HK-2 (cell line): ENCODE data around the gene FIG4.
"Not testable (repeated sequence)": the region's sequence is repeated elsewhere in the genome, so short reads cannot be mapped to it uniquely, and the experiment has no call there.

Experiments
- DNase-seq: peaks from one replicate; pipeline ENCODE4 v3.0.0-alpha.2; 2018; ENCODE audit not compliant: unreplicated experiment

FIG4 gene

DNA sequence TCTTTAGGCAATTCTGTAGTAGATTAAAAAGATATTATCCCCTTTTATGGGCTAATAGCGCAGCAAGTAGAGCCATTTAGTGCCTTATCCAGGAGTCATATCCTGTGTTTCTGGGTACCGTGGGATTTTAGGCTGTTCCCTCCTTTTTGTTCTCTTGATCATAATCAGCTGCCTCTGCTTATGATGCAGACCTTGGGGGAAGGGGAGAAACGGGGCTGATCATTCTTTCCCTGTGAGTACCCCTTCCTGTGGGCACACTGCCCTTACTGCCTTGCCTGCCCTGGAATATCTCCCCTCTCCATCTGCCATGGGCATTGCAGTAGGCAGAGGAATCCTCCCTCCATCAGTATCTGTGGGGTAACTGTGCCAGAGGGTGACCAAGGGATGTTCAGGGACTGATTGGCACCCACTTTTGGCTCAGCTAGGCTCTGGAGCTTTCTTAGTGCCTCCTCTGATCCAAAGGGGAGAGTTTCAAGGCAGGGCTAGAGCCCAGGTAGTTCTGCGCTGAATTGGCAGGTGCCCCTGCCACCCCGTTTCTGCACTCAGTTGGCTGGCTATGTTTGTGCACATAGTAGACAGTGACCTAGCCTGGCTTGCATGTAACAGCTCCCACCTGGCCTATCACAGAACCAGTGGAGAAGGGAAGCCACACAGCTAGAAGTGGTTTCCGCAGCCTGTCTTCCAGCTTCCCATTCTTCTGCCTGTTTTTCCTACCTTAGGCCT is 103.3 kb downstream of the FIG4 start:
- DNase-seq = no peak

DNA sequence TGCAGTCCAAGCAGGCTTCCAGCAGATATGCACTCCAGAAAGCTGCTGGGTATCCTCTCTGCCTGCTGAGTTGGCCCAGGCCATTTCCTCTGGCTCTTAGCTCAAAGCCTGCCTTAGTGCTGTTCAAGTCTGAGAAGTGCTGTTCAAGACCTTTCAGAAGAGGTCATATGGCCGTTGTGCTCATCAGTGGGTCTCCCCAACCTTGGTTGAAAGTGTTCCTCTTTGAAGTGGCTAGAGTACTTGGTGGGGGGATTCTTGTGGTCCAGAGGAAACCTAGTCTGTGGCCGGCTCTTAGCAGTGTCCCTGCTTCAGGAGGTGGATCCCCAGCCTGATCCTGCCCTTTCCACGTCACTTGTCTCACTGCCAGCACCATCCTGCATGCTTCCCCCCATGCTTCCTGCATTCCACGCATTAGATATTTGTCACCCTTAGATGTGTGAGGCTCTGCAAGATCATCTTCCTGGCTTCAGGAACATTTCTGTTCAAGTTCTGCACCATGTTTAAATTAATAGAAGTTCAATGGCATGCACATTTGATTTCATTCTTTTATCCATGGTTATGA is 105.0 kb downstream of the FIG4 start:
- DNase-seq = no peak

- DNase-seq = no peak
Measured at GRCh38 chr6:109799129-109799528, 108.0 kb downstream of the FIG4 start.

- no peak for DNase-seq
Measured at GRCh38 chr6:109799664-109800063, 108.6 kb downstream of the FIG4 start.

- DNase-seq = no peak
Measured at GRCh38 chr6:109800771-109801170, 109.7 kb downstream of the FIG4 start.

GRCh38 chr6:109801794-109802193 is 110.7 kb downstream of the FIG4 start:
- no peak for DNase-seq

- DNase-seq = no peak
Measured at GRCh38 chr6:109804020-109804419, 112.9 kb downstream of the FIG4 start.

GRCh38 chr6:109807881-109808280 is 116.8 kb downstream of the FIG4 start:
- no peak for DNase-seq

GRCh38 chr6:109808837-109809236 is 117.7 kb downstream of the FIG4 start:
- DNase-seq = no peak

DNA sequence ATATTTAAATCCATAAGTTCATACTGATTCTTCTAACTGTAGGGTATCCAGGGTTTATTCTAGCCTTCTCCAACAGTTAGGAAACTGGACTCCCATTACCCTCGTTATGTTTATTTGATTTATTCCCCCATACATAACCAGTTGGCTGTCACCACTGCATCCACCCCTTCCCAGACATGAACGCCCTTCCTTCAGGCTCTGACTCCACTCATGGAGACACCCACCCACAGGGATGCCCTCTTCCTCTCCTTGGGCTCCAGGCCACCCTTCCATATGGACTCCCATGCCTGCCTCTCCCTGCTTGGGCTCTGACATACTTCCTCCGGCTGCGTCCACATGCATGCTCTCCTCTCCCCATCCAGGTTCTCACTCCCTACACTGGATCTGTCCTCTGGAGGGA is 124.0 kb downstream of the FIG4 start:
- no peak for DNase-seq

DNA sequence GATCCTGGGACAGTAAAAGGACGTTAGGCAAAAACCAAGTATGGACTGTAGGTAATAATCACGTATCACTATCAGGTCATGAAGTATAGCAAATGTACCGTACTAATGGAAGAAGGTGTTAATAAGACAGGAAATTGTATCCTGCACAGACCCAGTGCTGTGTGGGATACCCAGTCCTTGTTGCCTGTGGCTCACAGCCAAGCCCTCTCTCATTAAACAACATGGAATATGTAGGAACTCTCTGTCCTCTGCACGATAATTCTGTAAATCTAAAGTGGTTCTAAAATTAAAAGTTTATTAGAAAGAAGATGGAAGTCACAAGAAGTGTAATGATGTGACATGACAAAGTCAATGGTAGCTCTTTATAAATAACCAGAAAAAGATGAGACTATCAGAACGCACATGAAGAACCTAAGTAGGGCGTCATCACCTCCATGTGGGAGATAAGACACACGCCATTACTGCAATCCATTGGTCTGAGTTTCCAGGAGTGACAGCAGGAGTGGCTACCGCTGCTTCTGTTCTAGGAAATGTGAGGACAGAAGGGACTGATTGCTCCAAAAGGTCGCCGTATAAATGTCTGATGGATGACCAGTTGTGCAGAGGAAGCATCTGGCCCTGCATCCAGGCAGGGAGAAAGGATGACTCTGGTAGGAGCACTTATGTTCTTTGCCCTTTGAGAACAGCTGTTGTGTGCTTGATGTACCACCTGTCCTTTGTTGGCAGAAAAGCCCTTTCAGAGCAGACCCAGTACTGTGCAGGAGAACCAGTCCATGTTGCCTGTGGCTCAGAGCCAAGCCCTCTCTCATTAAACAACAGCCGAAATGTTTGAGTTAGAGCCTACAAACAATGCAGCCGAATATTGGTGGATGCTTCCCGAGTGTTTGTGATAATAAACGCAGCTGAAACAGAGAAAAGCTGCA is 125.6 kb downstream of the FIG4 start:
- no peak for DNase-seq

GRCh38 chr6:109820706-109821350 is 129.7 kb downstream of the FIG4 start:
- no peak for DNase-seq

DNA sequence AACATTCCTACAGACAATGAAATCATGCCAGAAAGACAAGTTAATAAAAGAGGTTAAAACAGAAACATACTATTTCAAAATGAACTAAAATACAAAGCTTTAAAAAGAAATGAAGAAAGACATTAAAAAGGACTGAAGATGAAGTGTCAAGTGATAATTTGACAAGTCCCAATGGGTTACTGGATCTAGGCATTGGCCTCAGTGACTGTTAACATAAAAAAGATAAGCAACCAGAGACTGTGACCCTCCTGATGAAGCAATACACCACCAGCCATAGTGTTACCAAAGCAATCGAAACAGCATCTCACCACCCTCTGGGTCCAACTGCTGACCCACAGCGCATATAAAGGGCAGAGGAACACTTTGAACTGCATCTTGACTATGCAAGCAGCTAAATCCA is 130.3 kb downstream of the FIG4 start:
- no peak for DNase-seq

GRCh38 chr6:109824105-109824504 is 133.0 kb downstream of the FIG4 start:
- no peak for DNase-seq

GRCh38 chr6:109826551-109826950 is 135.5 kb downstream of the FIG4 start:
- DNase-seq = no peak

DNA sequence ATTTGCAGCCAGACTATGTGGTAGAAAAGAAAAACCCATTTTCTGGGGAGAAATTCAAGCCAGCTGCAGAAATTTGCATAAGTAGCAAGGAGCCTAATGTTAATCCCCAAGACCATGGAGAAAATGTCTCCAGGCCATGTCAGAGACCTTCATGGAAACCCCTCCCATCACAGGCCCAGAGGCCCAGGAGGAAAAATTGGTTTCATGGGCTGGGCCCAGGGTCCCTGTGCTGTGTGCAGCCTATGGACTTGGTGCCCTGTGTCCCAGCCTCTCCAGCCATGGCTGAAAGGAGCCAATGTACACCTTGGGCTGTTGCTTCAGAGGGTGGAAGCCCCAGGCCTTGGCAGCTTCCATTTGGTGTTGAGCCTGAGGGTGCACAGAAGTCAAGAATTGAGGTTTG is 140.3 kb downstream of the FIG4 start:
- not testable (repeated sequence) for DNase-seq

DNA sequence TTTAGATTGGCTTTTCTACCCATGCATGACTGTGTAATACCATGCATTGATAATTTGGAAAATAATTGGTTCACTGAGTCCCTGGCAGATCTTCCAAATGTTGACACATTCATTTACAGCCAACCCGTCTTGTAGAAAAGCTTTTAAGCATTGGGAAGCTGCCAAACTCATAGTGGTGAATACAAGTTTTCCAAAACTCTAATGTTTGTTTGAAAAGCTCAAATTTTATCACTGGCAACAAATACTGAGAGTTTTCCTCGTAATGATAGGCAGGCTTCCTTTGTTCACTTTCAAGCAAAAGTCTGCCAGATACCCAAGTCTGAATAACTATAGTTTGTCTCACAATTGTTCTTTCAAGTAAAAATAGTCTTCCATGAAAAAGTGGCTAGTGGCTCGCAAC is 143.0 kb downstream of the FIG4 start:
- DNase-seq = no peak

DNA sequence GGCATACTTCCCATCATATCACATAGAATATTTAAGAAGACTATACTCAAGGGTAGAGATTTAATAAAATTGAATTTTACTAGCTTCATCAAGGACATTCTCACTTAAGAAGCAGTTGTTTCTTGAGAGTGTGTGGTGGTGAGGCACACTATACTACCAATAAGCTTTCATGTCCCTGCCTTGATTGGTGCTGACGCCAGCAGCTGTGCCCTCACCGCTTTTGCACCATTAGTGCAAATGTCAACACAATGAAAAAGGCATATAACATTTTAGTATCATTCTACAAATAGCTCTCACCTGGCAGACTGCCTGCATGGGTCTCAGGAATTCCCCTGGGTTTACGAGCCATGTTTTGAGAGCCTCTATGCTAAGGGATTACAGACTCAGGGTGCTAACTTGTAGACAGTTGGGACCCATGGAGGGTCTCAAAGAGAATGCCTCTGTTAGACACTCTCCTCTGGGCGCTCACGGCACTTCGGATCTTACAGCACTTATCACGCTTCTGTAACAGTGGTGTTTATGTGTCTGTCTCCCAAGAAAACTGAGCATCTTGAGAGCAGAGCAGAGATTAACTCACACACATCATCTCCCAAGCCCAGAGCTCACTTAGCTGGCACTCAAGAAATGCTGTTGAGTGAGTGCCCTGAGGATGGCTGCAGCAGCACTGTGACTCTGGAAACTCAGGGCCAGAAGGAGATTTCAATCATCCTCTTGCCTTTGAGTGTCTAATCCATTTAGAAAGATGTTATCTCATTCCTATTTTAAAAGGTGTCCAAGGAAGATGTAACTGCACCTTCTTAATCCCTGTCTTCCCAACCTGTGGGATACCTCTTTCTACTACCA is 143.7 kb downstream of the FIG4 start:
- no peak for DNase-seq

DNA sequence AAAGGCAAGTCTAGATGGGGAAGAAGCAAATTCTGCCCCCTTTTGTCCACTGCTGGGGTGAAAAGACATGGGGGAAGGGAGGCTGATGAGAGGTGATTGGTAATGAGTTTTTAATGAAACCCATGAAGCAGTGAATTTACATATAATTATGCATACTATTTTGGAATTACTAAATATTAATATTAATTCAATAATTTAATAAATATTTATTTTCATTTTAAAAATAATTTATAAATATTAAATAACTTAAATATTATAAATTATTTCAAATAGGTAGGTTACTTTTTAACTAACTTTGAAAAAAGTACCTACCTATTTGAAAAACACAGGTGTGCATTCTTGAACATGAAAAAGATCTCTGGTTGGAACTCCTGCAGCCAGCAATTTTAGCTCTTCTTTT is 148.9 kb downstream of the FIG4 start:
- no peak for DNase-seq

DNA sequence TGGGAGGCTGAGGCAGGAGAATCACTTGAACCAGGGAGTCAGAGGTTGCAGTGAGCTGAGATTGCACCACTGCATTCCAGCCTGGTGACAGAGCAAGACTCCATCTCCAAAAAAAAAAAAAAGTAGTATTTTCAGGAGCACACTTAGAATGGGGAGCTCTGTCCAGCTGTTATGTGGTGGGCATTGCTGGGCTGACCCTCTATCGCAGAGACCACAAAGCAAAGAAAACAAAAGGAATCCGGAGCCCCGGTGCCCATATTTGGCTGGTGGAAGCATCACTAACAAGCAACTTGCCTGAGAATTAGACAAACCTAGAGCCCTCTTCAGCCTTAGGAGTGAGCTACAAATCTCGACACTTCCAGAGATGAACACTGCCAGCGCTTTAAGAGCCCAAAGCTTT is 149.7 kb downstream of the FIG4 start:
- DNase-seq = no peak

DNA sequence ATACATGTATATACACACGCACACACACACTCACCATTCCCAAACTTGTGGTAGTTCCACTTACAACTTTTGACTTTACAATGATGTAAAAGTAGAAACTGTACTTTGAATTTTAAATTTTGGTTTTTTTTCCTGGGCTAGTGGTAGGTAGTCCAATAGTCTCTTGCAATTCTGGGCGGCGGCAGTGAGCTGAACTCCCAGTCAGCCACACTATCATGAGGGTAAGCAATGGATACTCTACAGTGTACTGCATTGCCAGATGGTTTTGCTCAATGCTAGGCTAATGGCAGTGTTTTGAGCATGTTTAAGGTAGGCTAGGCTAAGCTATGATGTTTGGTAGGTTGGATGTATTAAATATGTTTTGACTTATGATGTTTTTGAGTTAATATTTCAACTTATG is 150.8 kb downstream of the FIG4 start:
- no peak for DNase-seq
